GM21786 (cell line): ENCODE results near the gene PMEPA1.

ENCODE experiments used
- ATAC-seq: cut with Tn5 transposase; IDR thresholded peaks from one replicate; pipeline ENCODE4 v1.9.1; 2021; ENCODE audit not compliant: unreplicated experiment

The PMEPA1 gene

DNA sequence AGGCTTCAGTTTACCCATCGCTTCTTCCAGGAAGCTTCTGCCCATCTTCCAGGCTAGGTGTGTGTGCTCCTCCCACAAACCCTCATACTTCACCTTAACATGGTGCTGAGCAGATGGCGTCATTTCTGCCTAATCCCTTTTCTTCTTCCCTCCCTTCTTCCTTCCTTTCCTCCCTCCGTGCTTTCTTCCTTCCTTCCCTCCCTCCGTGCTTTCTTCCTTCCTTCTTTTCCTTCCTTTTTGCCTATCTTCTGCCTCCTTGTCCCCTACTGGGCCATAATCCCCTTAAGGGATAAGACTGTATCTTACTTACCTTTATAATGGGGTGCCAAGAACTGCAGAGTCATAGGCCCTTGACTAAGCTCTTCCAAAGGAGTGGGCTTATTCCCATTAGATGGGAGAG, 27.5 kb upstream of the PMEPA1 start:
- ATAC-seq, result no peak

DNA sequence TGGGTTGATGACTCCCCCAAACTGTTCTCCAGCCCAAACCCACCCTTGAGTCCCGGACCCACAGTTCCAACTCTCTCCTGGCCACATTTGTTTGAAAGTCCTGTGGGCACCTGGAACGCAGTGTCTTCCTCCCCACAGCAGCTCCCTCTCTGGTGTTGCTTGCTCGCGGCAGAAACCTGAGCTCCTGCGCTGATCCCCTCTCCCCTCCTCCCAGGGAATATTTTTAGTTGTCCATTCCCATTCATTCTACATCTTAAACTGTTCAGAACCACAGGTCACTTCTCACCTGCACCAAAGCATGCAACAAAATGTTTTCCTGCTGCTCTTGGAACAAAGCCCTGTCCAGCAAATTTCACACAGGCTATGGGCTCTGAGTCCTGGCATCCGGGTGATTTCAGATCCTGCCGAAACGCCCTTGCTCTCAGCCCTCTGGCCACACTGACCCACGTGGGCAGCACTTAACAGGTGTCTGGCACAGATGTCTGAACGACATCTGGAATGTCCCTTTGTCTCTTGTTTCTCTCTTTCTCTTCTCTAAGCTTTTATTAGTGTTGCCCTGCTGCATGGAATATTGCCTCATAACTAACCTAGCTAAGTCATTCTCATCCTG, 27.0 kb upstream of the PMEPA1 start:
- ATAC-seq, result no peak

DNA sequence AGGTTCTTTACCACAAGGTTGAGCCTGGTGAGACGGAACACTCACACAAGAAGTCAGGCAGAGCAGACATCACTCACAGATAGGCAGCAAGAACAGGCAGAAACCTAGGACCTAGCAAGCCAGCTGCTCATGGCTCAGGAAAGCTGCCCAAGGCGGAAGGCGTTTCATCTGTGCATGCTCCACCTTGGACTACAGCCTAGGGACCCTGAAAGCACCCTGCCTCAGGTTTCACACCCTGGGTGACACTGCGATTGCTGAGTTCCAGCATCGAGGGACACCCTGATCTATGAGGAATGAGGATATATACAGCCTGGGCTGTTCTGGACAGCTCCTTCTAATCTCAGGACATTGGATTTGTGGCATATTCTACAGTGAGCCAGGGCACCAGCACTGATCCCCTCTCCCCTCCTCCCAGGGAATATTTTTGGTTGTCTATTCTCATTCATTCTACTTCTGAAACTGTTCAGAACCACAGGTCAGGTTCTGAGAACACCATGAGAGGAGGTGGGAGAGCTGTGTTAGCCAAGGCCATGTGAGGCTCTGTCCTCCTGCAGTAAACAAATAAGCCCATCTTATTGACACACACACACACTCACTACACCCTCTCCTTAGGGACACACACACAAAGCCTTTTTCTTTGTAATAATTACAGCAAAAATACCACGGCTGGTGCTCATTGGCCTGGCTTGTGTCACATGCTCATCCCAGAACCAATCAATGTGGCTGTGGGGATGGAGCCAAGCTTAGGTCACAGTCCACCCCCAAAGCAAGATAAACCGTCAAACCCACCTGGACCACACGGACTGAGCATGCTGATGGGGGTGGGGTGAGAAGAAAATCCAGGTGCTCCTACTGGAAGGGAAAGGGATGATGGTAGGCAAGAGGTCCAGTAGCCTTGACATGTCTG, 26.3 kb upstream of the PMEPA1 start:
- no peak for ATAC-seq

DNA sequence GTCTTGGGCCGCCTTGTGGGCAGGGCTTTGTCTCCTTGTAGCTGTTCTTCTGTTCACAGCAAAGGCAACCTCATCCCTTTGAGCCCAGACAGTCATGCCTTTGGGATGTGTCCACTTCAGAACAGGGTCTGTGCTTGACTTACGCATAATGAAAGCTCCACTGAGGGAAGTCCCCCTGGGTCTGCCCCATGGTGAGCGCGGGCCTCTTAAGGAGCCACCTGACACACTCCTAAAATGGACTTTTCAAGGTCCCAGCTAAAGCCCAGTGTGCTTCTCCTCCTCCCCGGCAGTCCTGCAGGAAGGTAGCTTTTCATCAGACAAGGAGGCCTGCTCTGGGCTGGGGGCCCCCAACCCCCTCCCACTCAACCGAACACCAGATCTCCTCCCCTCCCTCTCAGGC, 24.9 kb upstream of the PMEPA1 start:
- no peak for ATAC-seq

DNA sequence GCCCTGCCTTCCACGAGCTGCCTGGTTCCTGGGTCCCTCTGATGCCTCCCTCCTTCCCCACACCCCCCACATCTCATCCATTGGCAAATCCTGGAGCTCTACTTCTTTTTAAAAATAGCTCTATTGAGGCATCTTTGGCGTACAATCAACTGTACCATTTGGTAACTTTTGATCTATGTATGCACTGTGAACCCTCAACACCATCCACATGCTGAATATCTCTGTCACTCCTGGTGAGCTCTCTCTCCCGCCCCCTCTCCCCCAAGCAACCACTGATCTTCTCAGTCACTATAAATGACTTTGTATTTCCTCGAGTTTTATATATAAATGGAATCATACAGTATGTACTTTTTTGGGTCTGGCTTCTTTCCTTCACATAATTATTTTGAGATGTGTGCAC, 22.4 kb upstream of the PMEPA1 start:
- ATAC-seq, result no peak

DNA sequence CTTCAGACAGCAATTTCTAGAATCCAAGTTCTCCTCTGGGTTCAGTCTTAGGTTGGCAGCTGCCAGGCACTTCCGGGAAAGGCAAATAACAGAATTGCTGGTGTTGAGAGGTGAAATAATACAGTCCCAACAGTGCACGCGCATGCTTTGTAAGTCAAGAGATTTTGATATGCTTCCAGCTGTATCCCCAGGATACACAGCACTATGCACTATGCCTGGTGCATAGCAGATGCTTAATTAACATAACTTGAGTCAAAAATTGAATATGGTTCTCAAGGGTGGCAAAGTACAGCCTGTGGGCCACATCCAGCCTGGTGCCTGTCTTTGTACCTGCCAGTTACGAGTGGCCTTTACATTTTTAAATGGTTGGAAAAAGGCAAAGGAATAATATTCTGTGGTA, 18.9 kb upstream of the PMEPA1 start:
- no peak for ATAC-seq

DNA sequence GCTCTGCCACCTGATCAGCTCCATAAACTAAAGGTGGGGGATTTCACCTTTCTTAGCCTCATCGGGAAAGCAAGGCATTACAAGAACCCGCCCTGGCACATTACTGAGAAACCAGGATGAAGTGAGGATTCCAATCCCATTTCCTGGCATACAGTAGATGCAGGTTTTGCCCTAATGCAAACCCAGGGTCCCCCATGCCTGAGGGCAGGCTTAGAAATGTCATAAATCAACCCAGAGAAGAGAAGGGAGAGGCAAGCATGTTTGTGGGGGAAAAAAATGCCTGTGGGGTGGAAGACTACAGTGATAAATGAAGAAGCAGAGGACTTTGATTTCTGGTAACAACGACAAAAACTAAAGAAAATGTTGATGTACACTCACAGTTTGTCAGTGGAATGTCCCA, 18.0 kb upstream of the PMEPA1 start:
- ATAC-seq, result no peak

DNA sequence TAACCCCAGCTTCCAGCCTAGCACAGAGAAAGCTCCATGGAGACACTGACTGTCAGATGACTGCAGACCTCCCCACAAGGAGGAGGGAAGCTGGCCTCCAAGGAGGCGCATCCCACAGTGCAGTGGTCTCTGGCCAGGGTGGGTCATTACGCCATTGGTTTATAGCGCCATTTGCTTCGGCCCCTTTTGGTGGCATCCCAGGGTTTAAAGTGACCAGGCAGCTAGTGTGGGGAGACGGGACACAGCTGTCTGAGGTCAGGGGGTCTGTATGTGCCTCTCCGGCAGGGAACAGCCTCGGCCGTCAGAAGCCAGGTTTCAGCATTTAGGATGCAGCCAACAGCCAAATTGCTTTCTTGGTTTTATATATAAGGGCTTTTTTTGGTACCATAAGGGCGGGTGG, 15.8 kb upstream of the PMEPA1 start:
- ATAC-seq, result no peak

DNA sequence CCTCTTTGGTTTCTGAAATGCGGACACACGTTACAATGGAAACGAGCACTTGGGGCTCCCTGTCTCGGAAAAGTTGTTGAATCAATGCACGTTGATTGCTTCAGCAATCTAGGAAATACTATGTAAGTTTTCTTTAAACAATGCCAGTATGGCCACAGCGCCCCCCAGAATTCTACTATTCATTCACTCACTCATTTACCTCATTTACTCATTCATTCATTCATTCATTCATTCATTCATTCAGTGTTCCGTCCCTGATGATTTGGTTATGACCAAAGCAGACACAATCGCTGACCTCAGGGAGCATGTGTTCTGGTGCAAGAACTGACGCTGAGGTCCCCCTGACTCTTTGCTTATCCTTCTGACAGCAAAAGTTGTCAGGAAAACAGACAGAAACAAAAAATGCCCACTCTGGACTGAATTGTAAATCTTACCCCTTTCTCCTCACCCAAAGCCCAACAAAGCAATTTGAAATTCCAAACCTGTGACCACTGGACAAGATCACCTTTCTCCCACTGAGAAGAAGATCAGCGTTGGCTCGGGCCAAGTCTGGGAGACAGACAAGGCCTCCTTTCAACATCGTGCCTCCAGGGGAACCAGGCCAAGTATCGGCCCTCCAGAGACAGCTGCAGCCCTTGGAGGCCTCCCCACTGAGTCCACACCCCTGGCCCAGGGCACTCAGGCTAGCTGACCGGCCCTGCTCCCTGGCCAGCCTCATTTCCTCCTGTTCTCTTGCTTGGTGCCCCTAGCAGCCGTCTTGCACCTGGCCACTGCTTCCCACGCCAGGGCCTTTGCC, 15.0 kb upstream of the PMEPA1 start:
- ATAC-seq, result no peak

DNA sequence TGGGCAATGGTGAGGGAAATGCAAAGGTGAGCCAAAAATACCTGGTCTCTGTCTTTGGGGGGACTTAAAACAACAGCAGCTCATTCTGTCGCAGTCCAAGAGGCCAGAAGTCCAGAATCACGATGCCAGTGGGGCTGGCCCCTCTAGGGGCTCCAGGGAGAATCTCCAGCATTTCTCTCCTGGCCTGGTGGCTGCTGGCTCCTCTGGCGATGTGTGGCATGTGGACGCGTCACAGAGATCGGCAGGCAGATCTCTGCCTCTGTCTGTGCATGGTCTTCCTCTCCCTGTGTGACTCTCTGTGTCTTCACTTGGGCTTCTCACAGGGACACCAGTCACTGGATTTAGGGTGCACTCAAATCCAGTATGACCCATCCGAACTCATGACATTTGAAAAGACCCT, 14.0 kb upstream of the PMEPA1 start:
- ATAC-seq, result no peak

DNA sequence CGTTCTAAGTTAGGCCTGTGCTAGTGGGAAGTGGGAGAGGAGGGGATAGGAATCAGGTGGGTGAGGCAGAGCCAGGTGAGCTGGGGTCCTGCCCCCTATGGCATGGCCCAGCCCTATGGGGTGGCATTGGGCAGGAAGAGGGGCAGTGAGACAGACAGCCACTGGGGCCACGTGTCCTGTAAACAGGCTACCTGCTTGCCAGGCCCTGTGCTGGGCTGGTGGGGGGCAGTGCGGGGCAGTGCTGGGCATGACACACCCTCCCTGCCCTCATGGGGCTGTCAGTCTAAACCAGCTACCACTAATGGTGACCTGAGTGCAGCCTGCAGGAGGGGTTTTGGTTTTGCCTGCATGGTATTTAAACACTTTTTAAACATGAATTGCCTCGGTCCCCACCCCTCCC, 10.1 kb upstream of the PMEPA1 start:
- ATAC-seq, result no peak

DNA sequence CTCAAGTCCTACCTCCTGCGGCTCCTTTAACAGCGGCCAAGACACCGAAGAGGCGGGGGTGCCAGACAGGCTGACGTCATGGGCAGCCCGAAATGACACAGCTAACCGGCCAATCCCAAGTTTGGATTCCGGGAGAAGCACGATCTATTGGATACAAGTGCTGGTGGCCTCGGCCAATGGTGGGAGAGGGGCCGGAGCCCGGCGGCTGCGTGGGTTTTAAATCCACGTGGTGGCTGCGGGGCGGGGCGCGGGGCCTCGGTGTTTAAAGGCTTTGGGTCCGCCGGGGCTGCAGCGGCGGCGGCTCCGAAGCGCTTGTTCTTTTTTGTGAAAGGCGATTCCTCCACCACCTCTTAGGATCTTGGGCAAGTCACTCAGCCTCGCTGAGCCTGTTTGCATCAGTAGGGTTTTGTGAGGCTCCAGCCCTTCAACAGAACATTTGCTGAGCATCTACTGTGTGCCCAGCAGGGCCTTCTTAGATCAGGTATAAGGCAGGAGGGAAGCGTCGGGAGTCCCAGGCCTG, 8.7 kb upstream of the PMEPA1 start:
- ATAC-seq, result peak; percentile 92

DNA sequence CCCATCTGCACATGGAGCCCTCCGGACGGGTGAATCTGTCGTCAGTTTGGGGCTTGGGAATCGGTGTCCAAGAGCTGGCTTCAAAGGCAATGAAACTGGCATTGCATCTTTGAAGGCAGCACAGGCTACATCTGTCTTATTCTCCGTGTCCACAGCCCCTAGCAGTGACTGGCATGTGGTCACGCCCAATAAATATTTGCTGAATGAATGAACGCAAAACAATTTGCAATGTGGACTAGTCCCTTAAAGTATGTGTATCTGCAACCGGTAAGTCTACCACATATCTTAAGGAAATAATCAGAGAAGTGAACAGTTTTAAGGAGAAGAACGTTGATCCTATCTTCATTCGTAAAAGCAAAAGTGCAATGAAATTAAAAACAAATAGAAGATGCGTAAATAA, 8.0 kb upstream of the PMEPA1 start:
- no peak for ATAC-seq

DNA sequence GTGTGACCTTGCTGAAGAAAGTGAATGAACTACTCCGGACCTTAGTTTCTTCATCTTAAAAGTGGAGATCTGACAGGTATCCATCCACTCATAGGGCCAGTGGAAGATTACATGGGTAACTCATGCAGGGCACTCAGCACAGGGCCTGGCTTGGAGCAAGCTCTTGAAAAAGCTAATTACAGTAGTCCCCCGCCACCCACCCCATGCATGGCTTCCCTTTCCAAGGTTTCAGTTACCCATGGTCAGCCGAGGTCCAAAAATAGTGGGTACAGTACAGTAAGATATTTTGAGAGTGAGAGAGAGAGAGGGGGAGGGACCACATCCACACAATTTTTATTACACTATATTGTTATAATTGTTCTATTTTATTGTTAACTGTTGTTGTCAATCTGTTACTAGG, 7.1 kb upstream of the PMEPA1 start:
- no peak for ATAC-seq

DNA sequence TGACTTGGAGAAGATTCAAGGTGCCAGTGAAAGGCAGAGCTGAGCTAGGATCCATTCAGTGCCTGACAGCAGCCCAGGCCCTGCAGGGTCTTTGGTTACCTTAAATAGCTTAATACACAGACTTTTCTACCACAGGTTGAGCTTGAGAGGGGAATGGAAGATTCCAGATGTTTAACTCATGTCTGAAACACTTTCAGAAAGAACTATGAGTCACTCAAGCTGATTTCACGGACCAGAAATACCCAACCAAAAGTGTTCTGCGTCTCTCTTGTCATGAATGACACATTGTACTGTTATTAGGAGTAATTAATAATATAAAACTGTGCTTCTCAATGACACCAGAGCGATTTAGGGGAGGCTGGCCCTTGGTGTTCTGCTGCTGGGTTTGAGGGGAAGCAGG, 6.4 kb upstream of the PMEPA1 start:
- ATAC-seq, result no peak

DNA sequence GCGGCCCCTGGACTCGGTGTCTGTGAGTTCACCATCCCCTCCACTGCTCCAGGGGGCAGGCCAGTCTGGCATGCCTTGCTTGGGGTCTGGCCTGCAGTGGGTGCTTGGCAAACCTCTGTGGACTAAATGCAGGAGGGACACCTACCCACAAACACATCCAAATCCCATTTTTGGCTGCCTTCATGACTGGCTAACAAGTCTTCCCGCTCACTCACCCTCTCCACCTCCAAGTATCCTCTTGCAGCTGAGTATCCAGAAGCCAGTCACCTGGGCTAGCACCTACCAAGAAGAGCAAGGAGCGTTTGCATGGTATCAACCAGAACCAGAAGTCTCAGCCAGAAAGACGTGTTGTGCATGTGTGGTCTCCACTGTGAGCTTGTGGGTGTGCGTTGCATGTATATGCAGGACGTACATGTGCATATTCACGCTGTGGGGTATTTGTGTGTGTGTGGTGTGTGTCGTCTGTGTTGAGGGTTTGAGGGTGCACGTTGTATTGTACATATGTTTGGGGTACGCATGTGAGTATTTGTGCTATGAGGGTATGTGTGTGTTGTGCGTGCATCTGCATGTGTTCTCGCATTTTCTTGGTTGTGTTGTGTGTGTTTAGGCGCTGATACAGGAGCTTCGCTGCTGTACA, 5.6 kb upstream of the PMEPA1 start:
- ATAC-seq, result no peak

DNA sequence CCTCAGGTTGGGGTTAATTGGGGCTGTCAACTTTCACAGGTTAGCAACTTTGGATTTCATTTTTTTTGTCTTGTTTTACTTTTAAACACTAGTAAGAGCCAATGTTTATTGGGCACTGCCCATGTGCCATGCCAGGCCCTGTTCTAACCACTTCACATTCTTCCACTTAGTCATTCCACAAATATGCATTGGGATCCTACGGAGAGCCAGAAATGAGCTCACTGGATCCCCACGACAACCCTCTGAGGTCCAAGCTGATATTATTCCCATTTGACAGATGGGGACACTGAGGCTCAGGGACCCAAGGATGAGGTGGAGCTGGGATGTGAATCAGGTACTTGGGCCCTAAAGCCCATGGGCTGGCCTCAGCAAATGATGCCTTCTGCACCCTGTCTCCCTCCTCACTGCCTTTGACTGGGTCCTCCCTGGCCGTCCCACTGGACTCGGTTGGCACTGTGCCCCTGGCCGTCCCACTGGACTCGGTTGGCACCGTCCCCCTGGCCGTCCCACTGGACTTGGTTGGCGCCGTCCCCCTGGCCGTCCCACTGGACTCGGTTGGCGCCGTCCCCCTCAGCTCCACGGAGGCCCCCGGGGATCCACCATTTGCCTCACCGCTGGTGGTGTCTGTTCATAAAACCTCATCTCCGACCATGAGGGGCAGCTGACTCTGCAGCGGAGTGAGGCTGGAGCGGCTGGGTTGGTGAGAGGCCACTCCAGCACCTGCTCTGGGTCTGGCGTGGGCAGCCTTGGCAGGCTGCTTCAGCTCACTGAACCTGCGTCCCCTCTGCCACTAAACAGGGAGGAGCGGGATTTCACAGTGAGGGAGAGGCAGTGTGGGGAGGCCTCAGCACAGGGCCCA, 4.8 kb upstream of the PMEPA1 start:
- ATAC-seq, result no peak

DNA sequence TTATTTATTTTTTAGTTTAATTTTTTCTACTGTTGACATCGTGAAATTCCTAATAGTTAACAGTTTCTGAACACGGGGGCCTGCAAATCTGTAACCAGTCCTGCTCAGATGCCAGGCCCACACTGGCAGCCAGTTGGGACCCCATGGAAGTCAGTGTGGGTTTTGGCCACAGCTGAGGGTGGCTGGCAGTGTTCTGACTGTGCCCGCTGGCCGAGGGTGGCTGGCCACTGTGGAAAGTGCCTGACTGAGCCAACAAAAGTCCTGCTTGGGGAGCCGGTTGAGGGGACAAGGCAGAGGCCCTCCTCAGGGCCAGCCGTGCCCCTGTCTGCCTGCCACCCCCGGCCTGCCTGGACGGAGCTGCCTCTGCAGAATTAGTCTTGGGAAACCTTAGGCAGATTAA, 4.1 kb upstream of the PMEPA1 start:
- no peak for ATAC-seq

DNA sequence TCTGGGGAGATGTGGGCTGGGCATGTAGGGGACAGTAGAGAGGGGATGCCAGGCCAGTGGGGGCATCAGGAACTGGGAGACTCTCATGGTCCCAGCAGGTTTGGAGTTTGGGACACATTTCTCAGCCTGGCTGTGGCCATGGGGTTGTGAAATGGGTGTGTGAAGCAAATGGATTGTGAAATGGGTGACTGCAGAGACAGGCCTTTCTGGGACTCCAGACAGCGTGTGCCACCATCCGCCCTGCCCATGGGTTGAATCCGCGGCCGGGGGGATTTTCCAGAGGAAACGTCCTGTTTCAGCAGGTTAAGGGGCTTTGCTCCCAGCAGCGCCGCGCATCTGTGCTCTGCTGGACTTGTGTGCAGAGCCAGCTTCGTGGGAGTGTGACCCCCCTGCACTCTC, 3.7 kb upstream of the PMEPA1 start:
- no peak for ATAC-seq

DNA sequence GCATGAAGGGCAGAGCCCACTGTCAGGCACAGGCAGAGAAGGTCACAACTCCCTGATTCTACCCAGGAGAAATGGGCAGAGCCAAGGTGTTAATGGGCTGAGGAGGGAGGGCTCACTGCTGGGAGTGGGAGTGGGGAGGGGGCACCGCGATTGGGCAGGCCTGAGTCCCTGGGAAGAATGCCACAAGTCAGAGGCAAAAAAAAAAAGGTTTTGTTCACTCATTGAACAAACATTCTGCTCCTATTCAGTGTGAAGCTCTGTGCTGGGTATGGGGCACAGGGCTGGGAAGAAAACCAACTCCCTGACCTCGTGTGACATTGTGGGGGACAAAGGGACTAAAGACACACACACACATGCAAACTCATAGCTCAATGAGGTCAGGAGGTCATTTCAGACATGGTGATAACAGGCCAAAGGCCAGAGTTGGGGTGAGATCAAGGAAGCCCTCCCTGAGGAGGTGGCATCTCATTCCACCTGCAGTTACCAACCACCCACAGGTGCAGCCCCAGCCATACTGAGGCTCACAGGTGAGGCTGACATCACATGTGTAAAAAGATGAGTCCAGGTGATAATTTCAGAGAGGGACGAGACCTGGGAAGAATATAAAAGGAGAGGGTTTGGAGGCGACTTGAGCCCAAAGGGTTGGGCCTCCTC, 3.2 kb upstream of the PMEPA1 start:
- no peak for ATAC-seq
